22Rv1 (cell line): Measurements from ENCODE around the gene TNS3.

Experiments
- H3K27ac ChIP-seq: fragments of 450-650 bp; 2 replicates; pipeline ENCODE4 v1.5.1; 2017
- CTCF ChIP-seq: fragments of 450-650 bp; IDR thresholded peaks from 2 replicates; pipeline ENCODE4 v1.5.1; 2017; ENCODE audit warnings: mild to moderate bottlenecking
- ZFX ChIP-seq: fragments of 450-650 bp; IDR thresholded peaks from 2 replicates; pipeline ENCODE4 v1.6.1; 2017; ENCODE audit warnings: antibody characterized with exemption, borderline replicate concordance

The TNS3 gene

DNA sequence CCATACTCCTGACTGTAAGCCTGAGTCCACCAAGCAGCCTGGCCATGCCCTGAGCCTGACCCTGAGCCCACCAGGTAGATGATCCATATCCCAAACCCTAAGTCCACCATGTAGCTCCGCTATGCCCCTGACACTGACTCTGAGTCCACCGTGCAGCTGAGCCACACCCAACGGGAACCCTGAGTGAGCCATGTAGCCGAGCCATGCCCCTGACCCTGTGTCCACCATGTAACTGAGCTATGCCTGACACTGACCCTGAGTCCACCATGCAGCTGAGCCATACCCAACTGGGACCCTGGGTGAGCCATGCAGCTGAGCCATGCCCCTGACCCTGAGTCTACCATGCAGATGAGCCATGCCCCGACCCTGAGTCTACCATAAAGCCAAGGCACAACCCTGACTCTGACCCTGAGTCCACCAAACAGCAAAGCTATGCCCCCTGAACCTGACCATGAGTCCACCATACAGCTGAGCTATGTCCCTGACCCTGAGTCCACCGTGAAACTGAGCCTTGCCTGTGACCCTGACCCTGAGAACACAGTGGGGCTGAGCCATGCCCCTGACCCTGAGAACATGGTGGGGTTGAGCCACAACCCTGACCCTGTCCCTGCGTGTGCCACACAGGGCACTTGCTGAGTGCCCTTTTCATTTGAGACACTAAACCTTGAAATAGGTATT, 299.8 kb downstream of the TNS3 start:
- no peak for TF ChIP-seq ZFX
- TF ChIP-seq CTCF: no peak
- no peak overlapping the region for H3K27ac ChIP-seq

DNA sequence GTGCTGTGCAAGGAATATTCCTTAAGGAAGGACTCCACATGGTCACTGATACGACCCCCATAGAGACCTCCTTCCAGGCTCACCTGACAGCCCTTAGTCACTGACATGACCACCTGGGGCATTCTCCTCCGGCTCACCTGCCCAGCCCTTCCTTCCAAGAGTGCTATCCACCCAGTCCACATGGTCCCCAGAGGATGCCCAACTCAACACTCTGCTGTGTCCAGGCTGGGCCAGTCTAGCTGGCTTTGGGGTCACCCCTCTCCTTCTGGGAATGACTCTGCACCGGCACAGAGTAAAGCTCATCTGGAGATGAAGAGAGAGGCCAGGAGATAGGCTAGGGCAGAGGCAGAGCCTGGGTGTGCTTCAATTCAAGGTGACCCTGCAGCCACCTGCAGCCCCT, 300.8 kb downstream of the TNS3 start:
- no peak overlapping the region for H3K27ac ChIP-seq

GRCh38 chr7:47280114-47280513, 301.8 kb downstream of the TNS3 start:
- TF ChIP-seq ZFX (no peak), CTCF (no peak)

More for the DNA sequence above, 300.8 kb downstream of the TNS3 start:
- TF ChIP-seq ZFX (no peak), CTCF (no peak)

DNA sequence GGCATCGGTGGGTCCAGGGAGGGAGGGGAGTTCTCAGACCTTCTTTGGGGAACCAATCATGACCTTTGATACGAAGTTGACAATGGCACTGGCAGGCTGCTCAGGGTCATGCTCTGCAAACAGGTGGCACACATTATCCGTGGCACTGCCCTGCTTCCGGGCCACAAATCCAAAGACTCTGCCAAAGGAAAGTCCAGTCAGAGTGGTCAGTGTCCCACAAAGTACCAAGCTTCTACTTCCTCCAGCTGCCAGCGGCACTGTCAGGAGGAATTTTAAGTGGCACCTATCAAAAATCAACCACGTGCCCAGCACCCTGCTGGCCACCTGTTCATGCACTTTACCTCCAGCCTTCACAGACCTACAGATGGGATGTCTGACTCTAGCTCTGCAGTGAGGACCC, 303.9 kb downstream of the TNS3 start:
- TF ChIP-seq CTCF: no peak
- TF ChIP-seq ZFX: no peak
- no peak overlapping the region for H3K27ac ChIP-seq

More at GRCh38 chr7:47280114-47280513, 301.8 kb downstream of the TNS3 start:
- no peak overlapping the region for H3K27ac ChIP-seq

GRCh38 chr7:47277321-47277781, 304.6 kb downstream of the TNS3 start:
- H3K27ac ChIP-seq: no peak overlapping the region
- TF ChIP-seq CTCF (no peak), ZFX (no peak)

DNA sequence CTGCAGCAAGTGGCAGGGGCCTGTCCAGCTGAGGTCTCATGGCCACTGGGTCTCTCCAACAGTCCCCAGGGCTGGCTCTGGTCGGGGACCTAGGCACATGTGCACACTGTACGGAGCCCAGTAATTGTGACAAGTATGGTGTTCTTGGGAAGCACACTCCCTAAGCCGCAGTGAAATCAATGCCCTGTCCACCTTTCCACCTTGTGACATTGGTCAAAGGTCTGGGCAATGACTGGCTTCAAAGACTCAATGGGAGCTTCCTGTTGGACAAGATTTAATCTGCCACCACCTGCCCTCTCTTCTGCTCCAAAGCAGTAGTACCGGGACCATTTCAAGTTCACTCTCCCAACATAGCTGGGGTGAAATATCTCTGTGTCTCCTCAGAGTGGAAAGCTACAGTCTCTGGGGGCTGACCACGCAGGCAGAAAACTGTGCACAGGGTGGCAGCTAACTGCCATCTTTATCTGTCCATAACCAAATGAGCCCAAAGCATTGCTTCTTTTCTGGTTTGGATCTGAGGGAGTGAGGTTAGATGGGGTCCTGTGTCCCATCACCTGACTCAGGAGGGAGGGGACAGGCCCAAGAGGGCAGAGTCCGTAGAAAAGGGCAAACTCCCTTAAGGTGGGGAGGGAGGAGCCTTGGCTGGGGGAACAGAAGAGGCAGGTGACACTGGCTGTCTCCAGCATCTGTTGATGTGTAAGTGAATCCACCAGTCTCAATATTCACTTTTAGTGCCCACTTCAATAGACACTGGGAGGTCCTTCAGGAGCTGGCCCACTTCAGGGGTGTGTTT, 307.7 kb downstream of the TNS3 start:
- TF ChIP-seq CTCF: no peak
- no peak overlapping the region for H3K27ac ChIP-seq

DNA sequence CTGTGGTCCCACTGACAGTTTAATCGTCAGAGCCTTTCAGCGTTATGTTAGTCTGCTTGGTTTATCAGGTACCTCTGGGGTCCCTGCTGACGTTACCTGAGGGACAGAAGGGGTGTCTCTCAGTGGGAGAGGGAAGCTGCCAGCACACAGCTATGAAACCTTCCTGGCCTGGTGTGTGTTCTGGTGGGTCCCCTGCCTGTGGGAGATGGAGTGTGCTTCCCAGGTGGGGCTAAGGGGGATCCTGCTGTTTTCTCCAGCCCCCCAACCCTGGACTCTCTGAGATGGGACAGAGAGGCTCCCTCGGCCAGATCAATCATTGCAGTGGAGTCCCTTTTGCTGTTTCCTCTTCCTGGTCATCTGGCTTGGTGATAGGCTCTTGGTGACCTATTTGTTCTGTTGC, 308.8 kb downstream of the TNS3 start:
- no peak overlapping the region for H3K27ac ChIP-seq
- TF ChIP-seq CTCF (no peak), ZFX (no peak)
